ENCODE measurements around the gene GNAO1.

The GNAO1 gene

DNA sequence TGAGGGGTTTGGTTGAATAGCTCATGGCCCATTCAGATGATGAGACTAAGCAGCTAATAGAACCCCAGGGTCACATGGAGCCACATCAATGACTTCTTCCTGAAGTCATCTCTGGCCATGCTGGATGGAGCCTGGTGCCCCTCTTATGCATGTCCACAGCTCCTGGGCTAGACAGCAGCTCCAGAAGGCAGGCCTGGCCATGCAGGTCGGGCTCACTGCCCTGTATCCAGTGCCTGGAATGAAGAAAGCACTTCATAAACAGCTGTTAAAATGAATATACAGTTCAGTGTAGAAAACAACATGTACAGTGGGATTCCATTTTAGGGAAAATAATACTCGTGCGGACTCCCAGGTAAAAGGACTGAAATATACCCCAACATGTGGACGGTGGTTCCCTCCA, 73.9 kb downstream of the GNAO1 start:
- ChIA-PET POLR2A (no interaction called here), CTCF (interaction anchor here (0.7 kb wide), 1 partner anchor 53 kb away, joined by 4 read pairs; no protein-coding TSS in a partner anchor)
- TF ChIP-seq ARNT (IDR thresholded peaks at IDR 0.05) (no peak), FOXA1 (IDR thresholded peaks at IDR 0.05) (no peak), ZNF384 (IDR thresholded peaks at IDR 0.05) (no peak), HDGF (IDR thresholded peaks at IDR 0.05; ENCODE audit: borderline replicate concordance) (no peak), TARDBP (IDR thresholded peaks at IDR 0.05) (no peak), FOXK2 (IDR thresholded peaks at IDR 0.05) (no peak), L3MBTL2 (conservative IDR thresholded peaks at IDR 0.05) (no peak), SUZ12 (IDR thresholded peaks at IDR 0.05) (no peak), SP1 (IDR thresholded peaks at IDR 0.05) (no peak), NFRKB (IDR thresholded peaks at IDR 0.05) (no peak), ELF4 (IDR thresholded peaks at IDR 0.05) (no peak), LEF1 (IDR thresholded peaks at IDR 0.05; ENCODE audit: borderline replicate concordance) (no peak), FOXM1 (IDR thresholded peaks at IDR 0.05; ENCODE audit: borderline replicate concordance) (no peak)
- TF ChIP-seq, protein P1, sequence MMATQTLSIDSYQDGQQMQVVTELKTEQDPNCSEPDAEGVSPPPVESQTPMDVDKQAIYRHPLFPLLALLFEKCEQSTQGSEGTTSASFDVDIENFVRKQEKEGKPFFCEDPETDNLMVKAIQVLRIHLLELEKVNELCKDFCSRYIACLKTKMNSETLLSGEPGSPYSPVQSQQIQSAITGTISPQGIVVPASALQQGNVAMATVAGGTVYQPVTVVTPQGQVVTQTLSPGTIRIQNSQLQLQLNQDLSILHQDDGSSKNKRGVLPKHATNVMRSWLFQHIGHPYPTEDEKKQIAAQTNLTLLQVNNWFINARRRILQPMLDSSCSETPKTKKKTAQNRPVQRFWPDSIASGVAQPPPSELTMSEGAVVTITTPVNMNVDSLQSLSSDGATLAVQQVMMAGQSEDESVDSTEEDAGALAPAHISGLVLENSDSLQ (IDR thresholded peaks at IDR 0.05) = no peak
- no peak for DNase-seq (ENCODE audit: extremely low spot score)

DNA sequence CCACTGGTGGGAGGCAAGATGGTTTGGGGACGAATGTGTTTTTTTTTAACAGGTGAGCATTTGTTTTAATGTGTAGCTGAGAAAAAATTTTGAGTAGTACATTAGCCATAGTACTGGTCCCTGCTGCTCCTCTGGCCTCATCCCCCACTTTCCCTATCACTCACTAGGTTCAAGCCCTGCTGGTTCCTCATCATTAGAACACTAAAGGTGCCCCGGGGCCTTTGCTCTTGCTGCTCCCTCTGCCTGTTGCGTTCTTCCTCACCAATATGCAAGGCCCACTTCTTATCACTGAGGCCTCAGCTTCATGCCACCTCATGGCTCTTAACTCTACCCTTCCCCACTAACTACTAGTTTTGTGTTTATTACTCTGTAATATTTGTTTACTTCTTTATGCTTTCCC, 74.5 kb downstream of the GNAO1 start:
- TF ChIP-seq TARDBP (IDR thresholded peaks at IDR 0.05) (no peak), CTBP1 (IDR thresholded peaks at IDR 0.05; ENCODE audit: borderline replicate concordance) (no peak), BHLHE40 (IDR thresholded peaks at IDR 0.05; ENCODE audit: borderline replicate concordance) (no peak), SP1 (IDR thresholded peaks at IDR 0.05) (no peak), ELF4 (IDR thresholded peaks at IDR 0.05) (no peak), HDGF (IDR thresholded peaks at IDR 0.05; ENCODE audit: borderline replicate concordance) (no peak), LEF1 (IDR thresholded peaks at IDR 0.05; ENCODE audit: borderline replicate concordance) (no peak), SUZ12 (IDR thresholded peaks at IDR 0.05) (no peak), NFRKB (IDR thresholded peaks at IDR 0.05) (no peak), FOXA1 (IDR thresholded peaks at IDR 0.05) (no peak), L3MBTL2 (conservative IDR thresholded peaks at IDR 0.05) (no peak), ARNT (IDR thresholded peaks at IDR 0.05) (no peak), FOXM1 (IDR thresholded peaks at IDR 0.05; ENCODE audit: borderline replicate concordance) (no peak), FOXK2 (IDR thresholded peaks at IDR 0.05) (no peak), ZNF384 (IDR thresholded peaks at IDR 0.05) (no peak)
- TF ChIP-seq, protein P1 (IDR thresholded peaks at IDR 0.05) = no peak
- CTCF ChIA-PET = no interaction called here
- POLR2A ChIA-PET = no interaction called here
- no peak for DNase-seq (ENCODE audit: extremely low spot score)

GRCh38 chr16:56266641-56267607, 75.6 kb downstream of the GNAO1 start:
- TF ChIP-seq FOXK2 (IDR thresholded peaks at IDR 0.05) (no peak), SUZ12 (IDR thresholded peaks at IDR 0.05) (no peak), FOXM1 (IDR thresholded peaks at IDR 0.05; ENCODE audit: borderline replicate concordance) (no peak), L3MBTL2 (conservative IDR thresholded peaks at IDR 0.05) (no peak)
- DNase-seq (ENCODE audit: extremely low spot score) = no peak
- ChIA-PET POLR2A (no interaction called here), CTCF (no interaction called here)

- ChIA-PET CTCF (no interaction called here), POLR2A (no interaction called here)
- TF ChIP-seq SP1 (IDR thresholded peaks at IDR 0.05) (no peak), FOXM1 (IDR thresholded peaks at IDR 0.05; ENCODE audit: borderline replicate concordance) (no peak)
- no peak for DNase-seq (ENCODE audit: extremely low spot score)
Observed at GRCh38 chr16:56267888-56268287, 76.6 kb downstream of the GNAO1 start.

GRCh38 chr16:56268799-56269198, 77.5 kb downstream of the GNAO1 start:
- ChIA-PET POLR2A (no interaction called here), CTCF (no interaction called here)
- no peak for TF ChIP-seq SUZ12 (IDR thresholded peaks at IDR 0.05)
- no peak for TF ChIP-seq FOXK2 (IDR thresholded peaks at IDR 0.05)
- no peak for TF ChIP-seq BHLHE40 (IDR thresholded peaks at IDR 0.05; ENCODE audit: borderline replicate concordance)
- no peak for TF ChIP-seq SP1 (IDR thresholded peaks at IDR 0.05)
- no peak for TF ChIP-seq ELF4 (IDR thresholded peaks at IDR 0.05)
- TF ChIP-seq FOXM1 (IDR thresholded peaks at IDR 0.05; ENCODE audit: borderline replicate concordance) = no peak
- TF ChIP-seq CTBP1 (IDR thresholded peaks at IDR 0.05; ENCODE audit: borderline replicate concordance) = no peak
- TF ChIP-seq FOXA1 (IDR thresholded peaks at IDR 0.05) = no peak
- no peak for TF ChIP-seq TARDBP (IDR thresholded peaks at IDR 0.05)
- TF ChIP-seq, protein P1 (IDR thresholded peaks at IDR 0.05) = no peak
- no peak for TF ChIP-seq ZNF384 (IDR thresholded peaks at IDR 0.05)
- no peak for TF ChIP-seq NFRKB (IDR thresholded peaks at IDR 0.05)
- DNase-seq (ENCODE audit: extremely low spot score) = no peak

DNA sequence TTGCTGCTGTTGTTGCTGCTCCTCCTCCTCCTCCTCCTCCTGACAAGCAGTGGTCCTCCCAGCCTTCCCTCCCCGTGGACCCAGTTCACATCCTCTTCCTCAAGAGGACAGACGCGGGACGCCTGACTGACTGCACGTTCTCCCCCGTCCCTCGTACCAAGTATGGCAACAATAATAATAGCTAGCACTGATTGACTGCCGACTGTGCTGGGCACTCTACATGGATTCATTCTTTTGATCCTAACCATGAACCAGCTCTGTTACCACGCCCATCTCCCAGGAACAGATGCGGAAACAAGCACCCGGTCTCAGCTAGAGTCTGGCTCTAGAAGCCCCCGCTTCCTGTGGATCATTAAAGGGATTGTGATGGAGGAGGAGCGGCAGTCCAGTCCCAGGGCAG, 78.0 kb downstream of the GNAO1 start:
- no peak for DNase-seq (ENCODE audit: extremely low spot score)
- TF ChIP-seq HDGF (IDR thresholded peaks at IDR 0.05; ENCODE audit: borderline replicate concordance) (no peak), FOXA1 (IDR thresholded peaks at IDR 0.05) (no peak), NFRKB (IDR thresholded peaks at IDR 0.05) (no peak), ELF4 (IDR thresholded peaks at IDR 0.05) (no peak), FOXK2 (IDR thresholded peaks at IDR 0.05) (no peak), TARDBP (IDR thresholded peaks at IDR 0.05) (no peak), CTBP1 (IDR thresholded peaks at IDR 0.05; ENCODE audit: borderline replicate concordance) (no peak), SP1 (IDR thresholded peaks at IDR 0.05) (no peak), L3MBTL2 (conservative IDR thresholded peaks at IDR 0.05) (no peak)
- TF ChIP-seq, protein P1 (IDR thresholded peaks at IDR 0.05) = no peak
- ChIA-PET POLR2A (no interaction called here), CTCF (no interaction called here)
